NCI-H345 treated with DMSO at 0.1 percent for 48 hours (cell line): ENCODE results near the gene ZBTB24.

ENCODE experiments used
- DNase-seq: peaks from one replicate; lab custom pipeline; 2025; ENCODE audit not compliant: unreplicated experiment; lab: John Stamatoyannopoulos, UW

Gene ZBTB24

DNA sequence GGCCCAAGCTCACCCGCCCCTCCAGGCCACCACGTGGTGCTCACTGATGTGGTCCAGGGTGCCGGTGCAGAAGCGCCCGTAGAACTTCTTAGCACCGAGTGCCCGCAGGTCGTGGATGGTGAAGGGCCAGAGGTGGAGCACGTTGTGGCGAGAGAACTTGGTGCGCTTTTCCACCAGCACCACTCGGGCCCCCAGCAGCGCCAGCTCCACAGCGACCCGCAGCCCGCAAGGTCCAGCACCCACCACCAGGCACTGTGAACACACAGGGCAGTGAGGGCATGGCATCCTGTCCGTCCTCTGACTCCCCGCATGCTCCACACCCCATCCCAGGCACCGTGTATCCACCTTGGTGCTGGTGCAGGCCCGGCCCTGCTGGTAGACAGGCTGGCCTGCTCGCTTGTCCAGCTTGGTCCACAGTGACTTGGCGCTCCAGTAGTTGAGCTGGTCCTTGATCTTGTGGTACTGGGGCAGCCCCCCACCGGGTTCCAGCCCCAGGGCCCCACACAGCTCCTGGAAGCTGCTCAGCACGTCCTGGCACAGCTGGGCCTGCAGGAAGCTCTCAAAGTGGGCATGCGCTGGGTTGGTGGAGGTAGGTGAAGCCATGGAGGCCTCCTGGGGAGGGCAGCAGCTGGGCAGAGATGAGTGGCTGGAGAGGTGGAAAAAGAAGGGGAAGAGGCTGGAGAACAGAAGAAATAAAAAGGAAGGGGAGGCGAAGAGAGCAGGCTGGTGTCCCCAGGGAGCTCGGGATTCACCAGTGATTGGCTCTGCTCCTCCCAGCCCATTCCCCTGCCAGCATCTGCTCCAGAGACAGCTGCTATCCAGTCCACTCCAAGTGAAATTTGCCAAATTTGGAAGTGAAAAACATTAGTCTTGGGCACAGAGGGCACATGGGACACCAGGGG is 29.2 kb downstream of the ZBTB24 start:
- DNase-seq, result peak; percentile 81

- no peak for DNase-seq
Measured at GRCh38 chr6:109453156-109453555, 29.9 kb downstream of the ZBTB24 start.

DNA sequence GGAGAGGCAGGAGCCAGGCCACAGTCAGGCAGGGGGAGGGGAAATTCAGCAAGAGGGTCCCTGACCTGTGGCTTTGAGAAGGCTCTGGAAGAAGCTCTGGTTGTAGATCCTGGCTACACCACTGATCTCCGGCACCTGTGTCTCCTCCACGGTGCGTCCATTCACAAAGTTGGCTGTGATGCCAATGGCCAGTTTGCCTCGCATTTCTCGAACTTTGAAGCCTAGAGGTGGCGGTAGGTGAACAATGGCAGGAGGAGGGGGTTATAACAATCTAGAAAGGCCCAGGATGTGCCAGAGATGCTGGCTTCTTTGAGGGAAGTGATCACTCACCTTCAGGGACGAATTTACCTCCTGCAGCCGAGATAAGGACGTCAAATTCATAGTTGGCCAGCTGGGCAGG is 30.8 kb downstream of the ZBTB24 start:
- no peak for DNase-seq

GRCh38 chr6:109451376-109451775 is 31.6 kb downstream of the ZBTB24 start:
- DNase-seq, result no peak

GRCh38 chr6:109450801-109451200 is 32.2 kb downstream of the ZBTB24 start:
- no peak for DNase-seq

DNA sequence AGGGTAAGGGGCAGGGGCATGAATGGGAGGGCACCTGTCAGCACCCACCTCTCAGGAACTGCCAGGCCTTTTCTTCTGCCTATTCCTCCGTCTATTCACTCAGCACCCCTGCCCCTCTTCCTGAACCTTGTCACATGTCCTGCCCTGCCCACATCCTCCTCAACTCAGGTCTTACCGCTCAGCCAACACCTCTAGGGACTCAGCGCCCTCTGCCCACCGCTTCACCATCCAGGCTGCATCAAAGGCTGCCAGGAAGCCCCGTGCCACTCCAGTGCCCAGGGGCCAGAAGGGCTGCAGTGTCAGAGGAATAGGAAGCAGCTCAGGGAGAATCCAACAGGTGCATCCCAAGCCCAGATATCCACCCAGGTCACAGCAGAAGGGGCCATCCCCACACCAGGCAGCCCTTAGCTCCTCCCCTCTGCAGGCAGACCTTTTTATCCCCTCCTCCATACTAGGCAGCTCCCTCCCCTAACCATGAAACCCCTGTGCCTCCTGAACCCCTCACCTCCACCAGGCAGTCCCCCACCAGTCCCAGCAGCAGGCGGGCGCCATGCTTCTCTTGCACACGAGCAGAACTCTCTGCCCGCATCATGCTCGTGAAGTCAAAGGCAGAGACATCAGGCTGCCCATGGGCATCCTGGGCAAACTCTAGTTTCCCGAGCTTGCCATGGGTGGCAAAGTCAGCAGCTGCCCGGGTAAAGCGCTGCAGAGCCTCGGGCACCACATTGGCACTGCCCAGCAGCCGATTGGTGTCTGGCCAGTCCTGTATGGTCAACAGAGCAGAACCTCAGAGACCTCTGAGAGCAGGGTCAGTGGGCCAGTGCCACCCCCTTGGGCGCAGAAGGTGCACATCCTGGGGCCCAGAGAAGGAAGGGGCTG is 33.0 kb downstream of the ZBTB24 start:
- DNase-seq, result no peak

GRCh38 chr6:109449064-109449794 is 33.8 kb downstream of the ZBTB24 start:
- DNase-seq, result no peak

GRCh38 chr6:109448615-109449014 is 34.4 kb downstream of the ZBTB24 start:
- DNase-seq, result no peak

DNA sequence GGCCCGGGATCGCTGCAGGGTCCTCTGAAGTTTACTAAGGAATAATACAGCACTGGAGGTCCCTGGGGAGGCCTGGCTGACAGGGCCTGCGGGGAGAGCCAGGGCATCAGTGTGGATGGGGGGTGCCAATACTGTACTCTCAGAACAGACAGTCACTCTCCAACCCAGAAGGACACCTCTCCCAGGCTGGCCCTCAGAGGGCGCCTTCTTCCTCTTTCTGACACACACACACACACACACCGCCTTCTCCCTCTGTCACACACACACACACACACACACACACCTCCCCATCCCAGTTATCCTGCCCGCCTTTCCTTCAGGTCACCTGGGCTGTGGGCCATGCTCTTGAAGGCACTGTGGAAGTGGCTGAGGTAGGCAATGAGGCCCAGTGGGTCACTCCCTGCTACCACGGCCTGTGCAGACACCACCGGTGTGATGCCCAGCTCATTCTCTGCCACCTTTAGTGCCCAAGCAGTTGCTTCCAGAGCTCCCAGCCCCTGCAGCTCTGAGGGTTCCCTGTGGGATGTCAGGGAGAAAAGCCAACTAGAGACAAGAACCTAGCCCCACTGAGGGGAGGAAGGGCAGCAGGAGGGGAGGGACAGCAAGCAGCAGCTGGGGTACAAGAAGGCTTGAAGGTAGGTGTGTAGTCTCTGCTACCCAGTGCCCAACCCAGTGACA is 35.0 kb downstream of the ZBTB24 start:
- no peak for DNase-seq

- DNase-seq, result no peak
Measured at GRCh38 chr6:109447087-109447486, 35.9 kb downstream of the ZBTB24 start.

- DNase-seq, result no peak
Measured at GRCh38 chr6:109446541-109446940, 36.5 kb downstream of the ZBTB24 start.

GRCh38 chr6:109446072-109446471 is 36.9 kb downstream of the ZBTB24 start:
- DNase-seq, result no peak

- DNase-seq, result no peak
Measured at GRCh38 chr6:109445382-109445781, 37.6 kb downstream of the ZBTB24 start.

DNA sequence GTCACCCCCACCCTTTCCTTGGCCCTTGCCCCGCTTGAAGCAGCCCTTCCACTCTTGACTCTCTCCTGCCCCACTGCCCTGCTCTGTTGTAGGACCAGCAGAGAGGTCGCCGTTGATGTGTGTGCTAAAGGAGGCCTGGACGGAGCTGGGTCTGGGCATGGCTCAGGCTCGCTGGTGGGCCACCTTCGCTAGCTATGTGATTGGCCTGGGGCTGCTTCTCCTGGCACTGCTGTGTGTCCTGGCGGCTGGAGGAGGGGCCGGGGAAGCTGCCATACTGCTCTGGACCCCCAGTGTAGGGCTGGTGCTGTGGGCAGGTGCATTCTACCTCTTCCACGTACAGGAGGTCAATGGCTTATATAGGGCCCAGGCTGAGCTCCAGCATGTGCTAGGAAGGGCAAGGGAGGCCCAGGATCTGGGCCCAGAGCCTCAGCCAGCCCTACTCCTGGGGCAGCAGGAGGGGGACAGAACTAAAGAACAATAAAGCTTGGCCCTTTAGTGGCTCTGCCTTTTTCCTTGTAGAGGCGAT is 39.5 kb downstream of the ZBTB24 start:
- no peak for DNase-seq

- DNase-seq, result no peak
Measured at GRCh38 chr6:109442393-109442924, 40.6 kb downstream of the ZBTB24 start.

GRCh38 chr6:109441069-109441816 is 41.8 kb downstream of the ZBTB24 start:
- peak; percentile 24 for DNase-seq

- DNase-seq, result peak; percentile 79
Measured at GRCh38 chr6:109440331-109441068, 42.5 kb downstream of the ZBTB24 start, which contains the start of the genes PPIL6 and SMPD2. PPIL6 (minus strand) TSS chr6:109440628; CDS start chr6:109440590, 38 bp downstream. SMPD2 (plus strand) TSS chr6:109440724; CDS start chr6:109441122, 398 bp downstream.

GRCh38 chr6:109436041-109436440 is 47.0 kb downstream of the ZBTB24 start:
- DNase-seq, result no peak

DNA sequence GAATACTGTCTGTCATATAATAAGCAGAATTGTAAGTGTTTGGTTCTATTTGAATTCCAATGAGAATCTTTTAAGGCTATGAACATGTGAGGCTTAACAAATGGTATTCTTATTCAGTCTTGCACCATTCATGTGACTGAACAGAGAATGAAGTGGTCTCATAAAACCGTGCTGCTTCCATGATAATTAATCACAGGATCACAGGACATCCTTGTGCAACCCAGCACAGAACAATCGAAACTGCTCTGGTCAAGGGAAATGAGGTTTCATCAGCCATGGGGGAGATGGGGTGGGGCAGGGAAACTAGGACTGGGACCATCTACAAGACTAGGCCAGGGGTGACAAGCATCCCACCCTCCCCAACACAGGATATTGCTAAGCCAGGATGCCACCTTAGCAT is 48.6 kb downstream of the ZBTB24 start:
- no peak for DNase-seq
